Stimulated activated CD8-positive, alpha-beta memory T cell treated with anti-CD3 and anti-CD28 coated beads, Interleukin-12 subunit alpha, Interleukin-12 subunit beta, amount 100 ng/mL, for 24 hours (primary cell): Measurements from ENCODE around the gene RPTOR.

Experiments
- DNase-seq: peaks from one replicate; pipeline ENCODE4 v3.0.0-alpha.2; 2020; ENCODE audit errors: extremely low read depth

The RPTOR gene

DNA sequence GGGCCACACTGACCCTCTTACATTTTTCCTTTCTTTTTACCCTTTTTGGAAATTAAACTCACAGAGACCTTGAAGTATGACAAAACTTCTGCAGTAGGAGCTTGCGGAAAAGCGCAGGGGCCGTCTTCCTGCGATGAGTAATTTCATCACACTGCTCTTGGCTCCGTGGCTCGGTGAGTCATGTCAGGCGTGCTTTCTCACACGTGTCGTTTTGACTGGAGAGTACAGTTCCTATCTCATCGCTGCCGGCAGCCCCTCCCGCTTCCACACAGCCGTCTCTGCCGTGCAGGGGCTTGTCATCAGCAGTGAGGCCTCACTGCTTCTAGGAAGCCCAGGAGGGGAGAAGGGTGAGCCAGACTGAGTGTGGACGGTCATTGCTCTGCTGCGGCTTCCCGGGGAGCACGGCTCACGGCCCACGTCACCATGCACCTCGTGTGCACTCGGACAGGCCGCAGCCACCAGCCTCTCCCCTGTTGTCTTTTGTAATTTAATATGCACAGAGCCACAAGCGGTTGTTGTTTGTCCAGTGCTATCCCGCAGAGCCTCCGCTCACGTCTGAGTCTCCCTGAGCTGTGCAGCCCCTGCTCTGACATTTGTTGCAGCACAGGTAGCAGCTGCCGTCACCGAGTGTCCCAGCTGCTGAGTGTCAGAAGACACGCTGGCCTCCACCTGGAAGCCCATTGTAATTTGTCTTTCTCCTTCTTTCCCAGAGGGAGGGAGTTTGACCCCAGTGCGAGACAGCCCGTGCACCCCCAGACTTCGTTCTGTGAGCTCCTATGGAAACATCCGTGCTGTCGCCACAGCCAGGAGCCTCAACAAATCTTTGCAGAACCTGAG, 347.6 kb downstream of the RPTOR start:
- DNase-seq, result peak; percentile 78

DNA sequence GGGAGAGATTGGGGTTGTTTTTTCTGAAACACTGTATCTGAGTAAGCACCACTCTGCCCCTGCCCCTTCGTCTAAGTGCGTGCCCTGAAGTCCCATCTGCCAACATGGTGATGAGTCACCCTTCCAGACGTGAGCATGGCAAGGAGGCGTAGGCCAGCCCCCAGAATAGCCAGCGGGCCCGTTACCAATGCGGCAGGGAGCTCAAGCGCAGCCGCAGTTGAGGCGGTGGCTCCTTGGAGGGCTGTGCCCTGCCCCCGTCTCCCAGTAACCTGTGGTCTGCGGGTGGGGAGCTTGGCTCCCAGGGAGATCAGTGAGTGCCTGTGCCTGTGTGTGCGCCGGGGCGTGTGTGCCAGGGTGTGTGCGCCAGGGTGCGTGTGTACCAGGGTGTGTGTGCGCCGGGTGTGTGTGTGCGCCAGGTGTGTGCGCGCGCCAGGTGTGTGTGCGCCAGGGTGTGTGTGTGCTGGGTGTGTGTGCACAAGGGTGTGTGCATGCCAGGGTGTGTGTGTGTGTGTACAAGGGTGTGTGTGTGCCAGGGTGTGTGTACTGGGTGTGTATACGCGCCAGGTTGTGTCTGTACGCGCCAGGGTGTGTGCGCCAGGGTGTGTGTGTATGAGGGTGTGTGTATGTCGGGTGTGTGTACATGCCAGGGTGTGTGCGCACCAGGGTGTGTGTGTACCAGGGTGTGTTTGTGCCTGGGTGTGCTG, 348.4 kb downstream of the RPTOR start:
- DNase-seq, result no peak

DNA sequence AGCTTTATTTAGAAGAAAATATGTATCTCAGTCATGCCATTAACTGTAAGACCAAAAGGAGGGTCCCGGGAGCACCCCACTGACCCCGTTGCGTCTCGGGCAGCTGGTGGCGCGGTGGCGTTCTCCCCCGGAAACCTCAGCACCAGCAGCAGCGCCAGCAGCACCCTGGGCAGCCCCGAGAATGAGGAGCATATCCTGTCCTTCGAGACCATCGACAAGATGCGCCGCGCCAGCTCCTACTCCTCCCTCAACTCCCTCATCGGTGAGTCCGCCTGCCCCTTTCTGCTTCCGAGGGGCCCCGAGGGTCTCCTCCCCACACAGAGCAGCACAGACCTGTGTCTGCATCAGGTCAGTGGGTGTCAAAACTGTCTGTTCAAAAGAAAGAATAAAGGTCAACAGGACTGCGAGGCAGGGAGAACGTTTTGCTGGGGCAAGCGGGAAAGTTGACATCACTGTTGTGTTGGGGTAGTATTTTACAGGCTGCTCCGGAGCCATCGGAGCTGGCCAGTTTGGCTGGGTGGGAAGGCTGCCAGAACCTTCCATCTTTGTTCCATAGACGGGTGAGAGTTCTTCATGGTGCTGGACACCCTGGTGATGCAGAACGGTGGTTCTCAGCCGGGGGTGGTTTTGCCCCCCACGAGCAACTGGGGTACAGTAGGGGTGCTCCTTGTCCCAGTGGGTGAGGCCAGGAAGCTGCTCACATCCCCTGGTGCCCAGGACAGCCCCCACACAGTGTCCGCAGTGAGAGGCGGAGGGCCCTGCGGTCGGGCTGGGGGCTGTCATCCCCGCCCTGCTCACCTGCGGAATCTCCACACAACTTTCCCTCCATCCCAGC, 349.2 kb downstream of the RPTOR start:
- no peak for DNase-seq

DNA sequence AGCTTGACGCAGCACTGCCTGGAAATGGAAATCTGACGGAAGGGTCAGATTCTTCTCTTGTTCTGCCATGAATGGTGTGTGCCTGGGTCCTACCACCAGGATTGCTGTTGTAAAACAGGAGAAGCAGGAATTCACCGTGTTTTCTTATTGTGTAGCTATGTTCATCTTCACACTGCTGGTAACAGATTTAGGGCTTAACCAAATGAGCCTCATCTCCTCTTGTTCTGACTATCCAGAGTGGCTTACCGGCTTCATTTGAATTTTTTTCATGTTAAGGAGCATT, 349.7 kb downstream of the RPTOR start:
- DNase-seq, result no peak

DNA sequence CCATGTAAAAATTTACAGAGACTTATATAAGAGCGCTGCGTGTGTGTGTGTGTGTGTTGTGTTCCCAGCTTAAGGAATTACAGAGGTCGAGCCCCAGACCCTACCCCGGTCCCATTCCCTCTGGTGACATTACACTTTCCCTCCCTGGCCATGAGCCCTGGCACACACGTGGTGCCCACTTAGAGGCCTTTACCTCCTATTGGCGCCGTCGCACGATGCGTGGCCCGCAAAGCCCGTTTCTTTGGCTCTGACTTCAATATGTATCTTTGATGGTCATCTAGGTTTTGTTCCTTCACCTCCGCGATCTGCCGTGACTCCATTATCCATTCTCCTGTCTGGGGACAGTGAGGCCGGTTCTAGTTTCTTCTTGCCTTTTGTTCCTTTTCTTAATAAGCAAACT, 350.1 kb downstream of the RPTOR start:
- no peak for DNase-seq

DNA sequence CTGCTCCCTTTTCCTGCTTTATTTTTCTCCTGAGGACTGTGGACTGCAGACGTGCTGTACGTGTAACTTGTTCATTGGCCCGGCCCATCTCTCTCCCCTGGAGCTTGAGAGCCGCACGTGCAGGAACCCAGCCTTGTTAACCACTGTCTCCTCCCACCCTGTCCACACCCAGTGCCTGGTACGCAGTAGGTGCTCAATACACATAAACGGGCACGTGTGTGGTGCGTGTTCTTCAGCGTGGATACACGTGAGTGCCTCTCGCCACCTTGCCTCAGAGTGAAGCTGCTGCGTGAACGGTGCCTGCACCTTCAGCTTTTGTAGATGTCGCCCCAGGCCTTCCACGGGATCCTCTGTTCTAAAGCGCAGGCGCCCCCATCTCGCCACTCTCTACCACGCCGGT, 350.7 kb downstream of the RPTOR start:
- no peak for DNase-seq

DNA sequence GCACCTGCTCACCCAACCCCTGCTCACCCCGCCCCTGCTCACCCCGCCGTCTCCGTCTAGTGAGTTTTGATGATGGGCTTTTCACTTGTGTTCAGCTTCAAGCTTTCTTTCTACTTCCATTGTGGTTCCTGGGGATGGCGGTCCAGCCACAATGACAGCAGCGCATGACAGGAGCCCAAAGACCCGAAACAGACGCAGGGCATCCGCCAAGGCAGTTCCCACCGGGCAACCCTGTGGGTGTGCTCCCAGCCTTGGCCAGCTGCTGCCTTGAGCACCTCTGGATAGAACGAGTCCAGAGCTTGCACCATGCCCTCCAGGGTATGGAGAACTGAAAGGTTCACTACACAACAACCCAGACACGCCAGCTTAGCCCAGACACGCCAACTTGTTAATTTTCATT, 354.1 kb downstream of the RPTOR start:
- DNase-seq, result no peak

DNA sequence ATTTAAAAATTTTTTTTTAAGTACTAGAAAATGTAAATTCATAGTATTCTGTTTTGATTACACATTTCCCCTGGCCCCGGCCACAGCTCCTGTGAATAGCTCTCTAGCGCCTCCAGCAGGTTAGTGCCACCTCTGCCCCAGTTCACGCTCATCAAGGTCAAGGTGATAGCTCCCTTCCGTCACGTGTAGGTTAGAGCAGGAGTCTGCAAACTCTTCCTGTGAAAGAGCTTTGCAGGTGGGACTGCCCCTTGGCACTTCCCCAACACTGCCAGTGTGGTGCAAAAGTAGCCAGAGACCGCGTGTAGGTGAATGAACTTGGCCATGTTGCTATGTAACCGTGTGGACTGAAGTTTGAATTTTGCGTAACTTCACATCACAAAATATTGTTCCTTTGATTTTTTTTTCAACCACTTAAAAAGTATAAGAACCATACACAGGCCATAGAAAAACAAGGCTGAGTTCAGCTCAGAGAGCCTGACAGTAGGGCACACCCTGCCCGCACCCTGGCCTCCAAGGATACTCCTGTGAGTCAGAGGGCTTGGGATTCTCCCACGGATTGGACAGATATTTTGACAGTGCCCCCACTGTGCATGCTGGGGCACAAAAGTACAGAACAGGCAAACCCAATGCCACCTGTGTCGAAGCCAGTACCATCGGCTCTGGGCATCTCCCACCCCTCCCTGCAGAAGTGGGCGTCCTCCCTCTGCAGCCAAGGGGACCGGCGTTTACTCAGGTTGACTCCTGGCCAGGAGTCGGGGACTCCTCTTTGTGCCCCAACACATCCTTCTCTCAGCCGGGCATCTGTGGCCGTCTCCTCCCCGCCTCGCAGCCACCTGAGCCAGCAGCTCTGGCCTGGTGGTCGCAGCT, 355.0 kb downstream of the RPTOR start:
- DNase-seq, result peak; percentile 43

DNA sequence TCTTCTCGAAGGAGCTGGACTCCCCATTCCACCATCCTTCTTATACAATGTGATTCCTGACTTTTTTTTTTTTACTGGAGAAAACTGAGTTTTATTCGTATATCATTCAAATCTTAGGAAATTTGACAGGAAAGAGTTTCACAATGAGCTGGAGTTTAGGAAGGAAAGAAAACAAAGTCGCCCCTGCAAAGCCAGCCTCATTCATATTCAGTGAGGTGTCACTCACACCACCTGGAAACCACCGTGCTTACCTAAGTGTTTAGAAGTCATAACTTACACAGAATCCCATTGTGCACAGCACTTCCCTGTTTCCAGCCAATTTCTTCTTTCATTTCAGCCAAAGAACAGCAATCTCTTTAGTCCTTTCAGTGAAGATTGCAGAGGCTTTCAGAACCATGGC, 356.7 kb downstream of the RPTOR start:
- DNase-seq, result no peak

DNA sequence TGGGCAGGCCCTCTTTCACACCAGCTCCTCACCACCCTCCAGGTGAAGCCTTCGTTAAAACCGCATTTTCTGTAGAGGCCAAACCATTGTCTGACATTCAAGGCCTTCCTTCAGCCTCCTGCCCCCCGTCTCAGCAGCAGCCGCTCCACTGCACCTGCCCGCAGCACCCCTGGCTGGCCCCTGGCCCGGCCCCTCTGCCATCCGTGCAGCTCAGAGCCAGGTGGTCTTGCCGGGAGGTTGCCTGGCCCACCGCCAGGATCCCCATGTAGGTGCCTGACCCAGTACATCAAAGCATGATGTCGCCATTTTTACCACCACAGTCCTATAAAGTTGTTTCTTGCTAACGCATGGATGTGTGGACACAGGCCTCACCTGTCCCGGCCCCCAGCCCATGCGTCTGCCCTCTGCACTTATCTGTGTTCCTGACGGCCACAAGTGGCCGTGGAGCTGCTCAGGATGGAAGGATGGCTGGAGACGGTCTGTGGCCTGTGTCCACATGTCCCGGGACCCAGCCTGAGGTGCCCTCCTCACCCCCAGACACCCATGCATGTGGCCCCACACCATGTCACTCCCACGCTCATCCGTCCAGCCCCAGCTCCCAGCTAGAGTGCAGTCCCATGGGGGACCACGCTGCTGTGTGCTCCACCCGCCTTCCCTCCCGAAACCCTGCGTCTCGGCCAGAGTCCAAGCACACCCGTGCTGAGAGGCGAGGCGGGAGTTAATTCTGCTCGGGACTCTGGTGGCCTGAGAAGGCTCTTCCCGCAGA, 357.7 kb downstream of the RPTOR start:
- no peak for DNase-seq

DNA sequence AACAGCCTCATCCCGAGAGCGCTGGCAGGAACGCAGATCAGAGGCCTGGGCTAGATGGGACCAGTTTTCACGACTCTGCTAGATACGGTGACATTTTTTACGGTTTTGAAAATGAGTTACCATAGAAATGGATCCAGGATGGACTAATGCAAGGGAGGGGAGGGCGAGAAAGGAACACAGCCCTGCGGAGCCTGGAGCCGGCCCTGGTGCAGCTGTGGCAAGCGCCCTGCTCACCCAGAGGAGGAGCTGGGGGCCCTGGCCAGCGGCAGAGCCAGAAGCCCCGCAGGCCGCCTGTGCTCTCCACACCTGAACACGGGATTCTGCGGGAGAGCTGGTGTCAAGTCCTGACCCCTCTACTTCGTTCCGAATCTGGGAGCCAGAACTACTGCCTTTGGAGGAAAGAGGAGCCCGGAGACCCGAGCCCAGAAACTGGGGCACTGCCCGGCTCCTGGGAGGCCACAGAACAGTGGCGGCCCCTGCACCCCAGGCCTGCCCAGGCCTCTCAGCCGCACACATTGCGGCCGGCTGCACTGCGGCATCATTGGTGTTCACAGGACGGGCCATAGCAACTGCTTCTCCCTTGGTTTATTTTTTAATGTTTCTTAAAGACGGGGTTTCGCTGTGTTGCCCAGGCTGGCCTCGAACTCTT, 358.4 kb downstream of the RPTOR start:
- no peak for DNase-seq

DNA sequence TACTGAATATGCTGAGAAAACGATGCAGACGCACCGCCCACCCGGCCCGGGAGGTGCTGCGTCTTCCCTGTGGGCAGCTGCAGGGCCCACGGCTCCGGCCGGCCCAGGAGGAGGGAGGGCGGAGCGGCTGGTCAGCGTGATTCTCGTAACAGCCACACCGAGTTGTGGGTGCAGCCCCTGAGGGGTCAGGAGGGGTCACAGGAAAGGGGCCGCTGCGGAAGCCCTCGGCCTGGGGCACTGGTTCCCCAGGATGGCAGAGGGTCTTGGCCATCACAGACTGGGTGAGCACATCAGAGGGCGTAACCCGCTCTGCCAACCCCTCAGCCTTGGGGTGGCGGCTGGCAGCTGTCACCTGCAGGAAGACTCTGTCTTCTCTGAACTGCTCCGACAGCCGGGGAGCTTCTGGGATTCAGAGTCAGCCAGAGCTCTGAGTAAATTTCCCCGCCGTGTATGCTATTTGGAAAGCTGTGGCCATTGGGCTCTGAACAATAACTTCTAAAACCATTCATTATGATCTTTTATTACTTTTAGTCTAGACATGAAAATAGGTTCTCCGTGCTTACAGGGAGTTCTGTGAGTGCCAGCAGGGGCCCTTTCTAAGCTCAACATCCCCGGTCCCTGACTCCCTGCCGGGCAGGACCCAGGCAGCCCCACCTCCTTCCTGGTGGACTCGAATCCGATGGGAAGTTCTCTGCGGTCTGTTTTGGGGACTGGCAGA, 359.6 kb downstream of the RPTOR start:
- DNase-seq, result no peak

DNA sequence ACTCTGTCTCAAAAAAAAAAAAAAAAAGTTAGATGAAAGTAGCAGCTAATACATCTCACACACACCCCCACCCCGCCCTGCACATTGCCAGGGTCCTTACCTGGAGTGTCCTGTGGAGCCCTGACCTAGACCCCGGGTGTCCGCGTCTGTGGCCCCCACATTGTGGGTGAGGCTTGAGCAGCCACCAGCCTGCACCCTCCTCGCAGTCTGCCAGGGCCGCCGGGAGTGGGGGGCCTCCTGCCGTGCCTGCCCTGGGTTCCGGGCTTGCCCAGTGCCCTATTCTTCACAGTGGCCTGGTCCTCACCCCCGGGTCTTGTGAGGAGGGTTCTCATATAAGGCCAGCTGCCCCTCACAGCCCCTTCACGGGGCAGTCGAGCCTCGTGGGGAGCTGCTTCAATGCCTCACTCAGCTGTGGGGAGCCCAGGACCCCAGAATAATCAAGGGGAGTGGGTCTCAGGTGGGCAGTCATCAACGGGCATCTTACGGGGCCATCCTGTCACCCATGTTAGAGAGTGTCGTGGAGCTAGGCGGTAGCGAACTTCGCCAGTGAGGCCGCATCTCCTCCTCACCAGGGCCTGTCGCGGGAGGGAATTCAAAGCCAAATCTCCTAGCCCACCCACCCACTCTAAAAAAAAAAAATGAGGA, 361.1 kb downstream of the RPTOR start:
- DNase-seq, result no peak

DNA sequence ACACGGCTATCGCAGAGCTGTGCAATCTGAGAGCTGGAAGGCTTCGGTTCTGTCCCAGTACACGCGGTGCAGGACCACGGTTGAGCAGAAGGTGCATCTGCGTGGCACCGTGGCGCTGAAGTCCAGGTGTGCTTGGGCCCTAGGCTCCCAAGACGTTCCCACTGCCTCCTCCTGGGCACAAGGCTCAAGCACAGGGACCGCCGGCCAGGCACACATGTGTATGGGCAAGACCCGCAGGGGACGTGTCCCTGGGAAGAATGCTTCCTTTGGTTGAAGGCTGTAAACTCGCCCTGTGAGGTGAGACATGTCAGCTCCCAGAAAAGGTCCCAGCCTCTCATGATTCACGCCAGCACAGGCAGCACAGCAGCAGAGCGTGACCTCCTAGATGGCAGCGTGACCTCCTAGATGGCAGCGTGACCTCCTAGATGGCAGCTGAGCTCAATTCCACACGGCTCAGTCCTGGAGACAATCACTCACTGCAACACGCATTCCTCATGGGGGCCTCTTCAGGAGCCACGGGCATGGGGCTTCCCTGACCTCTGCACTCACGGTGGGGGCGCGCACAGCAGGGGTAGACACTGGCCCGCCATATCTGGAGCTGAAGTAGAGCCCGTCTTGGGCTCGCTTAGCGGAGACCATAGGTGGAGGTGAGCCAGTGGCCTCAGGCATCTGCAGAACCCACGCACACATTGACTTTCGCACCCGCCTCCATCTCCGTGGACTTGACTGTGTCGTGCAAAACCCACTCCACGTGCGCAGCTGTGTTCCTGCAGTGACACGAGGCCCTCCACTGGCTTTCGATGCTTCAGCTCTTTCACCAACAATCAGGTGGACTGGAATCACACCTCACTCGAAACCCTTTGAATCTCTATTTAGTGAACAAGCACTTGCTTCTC, 362.0 kb downstream of the RPTOR start:
- no peak for DNase-seq

DNA sequence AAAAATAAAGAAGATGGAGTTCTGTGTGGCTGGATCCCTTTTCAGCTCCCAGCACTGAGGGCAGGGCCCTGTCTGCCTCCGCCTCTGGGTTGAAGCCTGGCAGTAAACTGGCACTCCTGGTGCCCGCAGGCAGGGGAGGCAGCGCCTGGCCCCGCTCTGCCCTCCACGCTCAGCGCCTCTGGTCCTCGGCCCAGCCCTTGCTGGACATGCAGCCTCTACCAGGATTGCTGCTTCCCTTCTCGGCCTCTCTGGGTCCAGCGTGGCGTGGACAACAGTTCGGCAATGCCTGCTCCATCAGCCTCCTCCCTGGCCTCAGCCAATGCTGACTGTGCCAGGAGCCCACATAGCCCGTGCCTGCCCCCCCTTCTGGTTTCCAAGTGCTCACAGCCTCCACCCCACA, 362.6 kb downstream of the RPTOR start:
- no peak for DNase-seq

DNA sequence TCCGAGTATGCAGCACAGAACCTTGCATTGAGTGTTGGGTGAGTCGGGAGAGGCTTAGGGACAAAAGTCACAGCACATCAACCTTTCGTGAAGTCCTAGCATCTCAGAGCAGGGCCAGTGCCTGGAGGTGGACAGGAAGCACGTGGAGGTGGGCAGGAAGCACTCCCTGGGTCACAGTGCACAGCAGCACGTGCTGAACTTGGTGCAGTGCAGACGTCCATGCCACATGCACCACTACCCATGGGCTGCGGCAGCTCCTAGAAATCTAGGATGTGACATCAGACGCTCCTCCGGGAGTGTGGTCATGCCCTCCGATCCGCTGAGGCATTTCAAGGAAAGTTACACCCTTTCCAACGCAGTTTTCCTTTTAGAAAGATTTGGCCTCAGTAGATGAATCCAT, 363.6 kb downstream of the RPTOR start:
- no peak for DNase-seq

DNA sequence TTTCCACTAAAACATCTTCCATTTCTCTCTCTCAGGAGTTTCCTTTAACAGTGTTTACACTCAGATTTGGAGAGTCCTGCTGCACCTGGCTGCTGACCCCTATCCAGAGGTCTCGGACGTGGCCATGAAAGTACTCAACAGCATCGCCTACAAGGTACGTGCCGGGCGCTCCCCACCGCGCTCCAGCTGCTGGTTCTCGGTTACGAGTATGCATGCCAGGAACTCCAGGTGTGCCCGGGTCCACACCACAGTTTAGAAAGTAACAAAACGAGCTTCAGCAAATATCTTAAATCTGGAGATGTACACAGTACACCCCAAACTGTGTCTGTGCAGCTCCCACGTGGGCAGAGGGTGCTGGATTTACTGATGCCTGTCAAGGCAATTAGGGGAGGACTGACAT, 364.1 kb downstream of the RPTOR start:
- no peak for DNase-seq

DNA sequence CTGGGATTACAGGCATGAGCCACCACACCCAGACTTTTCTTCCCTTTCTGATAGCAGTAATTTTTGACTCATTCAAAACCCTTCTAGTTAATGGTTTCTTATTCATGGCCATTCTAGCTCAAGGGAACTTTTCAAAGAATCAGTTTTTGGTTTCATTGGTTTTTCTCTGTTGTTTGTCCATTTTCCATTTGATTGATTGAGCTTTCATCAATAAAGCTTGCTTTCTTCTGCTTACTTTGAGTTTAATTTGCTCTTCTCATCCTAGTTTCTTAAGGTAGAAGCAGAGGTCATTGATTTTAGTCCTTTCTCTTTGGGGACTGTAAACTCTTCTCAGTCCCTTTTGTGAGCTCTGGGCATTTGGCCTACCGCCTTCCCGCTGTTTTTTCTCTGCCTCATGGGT, 365.0 kb downstream of the RPTOR start:
- no peak for DNase-seq
